Subcutaneous adipose tissue (tissue), 4 donors: ENCODE data around the gene IRF6. TPM values are rescaled to one million over a fixed set of nuclear protein-coding genes. Genes with fewer than 3 reads are reported as not detected.

ENCODE experiments used
- CTCF ChIP-seq: fragments of 450-650 bp; IDR thresholded peaks from one replicate; pipeline ENCODE4 v1.5.1; 2016; ENCODE audit warnings: low read depth, mild to moderate bottlenecking, control low read depth, antibody characterized with exemption, moderate library complexity
- total RNA-seq, 4 donors: library from RNA; depleted of rRNA; stranded (reverse); fragments of >200 nt; gene quantifications; one replicate each; pipeline ENCODE4 v1.1.0, GENCODE V29; 2016

The IRF6 gene
- total RNA-seq, 4 donors from 2014 or later = 0.38 to 2.0 (median 1.6) TPM

- TF ChIP-seq CTCF = no peak
Measured at GRCh38 chr1:209831615-209832014, 25.7 kb upstream of the IRF6 start.

- TF ChIP-seq CTCF = no peak
Measured at GRCh38 chr1:209830722-209831121, 24.8 kb upstream of the IRF6 start.

- TF ChIP-seq CTCF = no peak
Measured at GRCh38 chr1:209829716-209830115, 23.8 kb upstream of the IRF6 start.

GRCh38 chr1:209827384-209828262, 21.7 kb upstream of the IRF6 start, which contains the start of gene UTP25:
UTP25 (plus strand) TSS chr1:209827972; CDS start chr1:209828064, 92 bp downstream.
- no peak for TF ChIP-seq CTCF

GRCh38 chr1:209825591-209826434, 19.9 kb upstream of the IRF6 start:
- no peak for TF ChIP-seq CTCF

GRCh38 chr1:209823143-209824041, 17.4 kb upstream of the IRF6 start:
- no peak for TF ChIP-seq CTCF
